GM12874 (cell line): ENCODE measurements around the gene PRKCE.
A peak's percentile ranks its signal among the peaks of the same experiment; 100 is the strongest.

Source experiments
- CTCF ChIP-seq: IDR thresholded peaks from 2 replicates; pipeline ENCODE4 v1.5.1; 2011; ENCODE audit warnings: low read depth, mild to moderate bottlenecking, control low read depth, low read length, moderate library complexity; ENCODE audit not compliant: insufficient read depth

PRKCE gene

DNA sequence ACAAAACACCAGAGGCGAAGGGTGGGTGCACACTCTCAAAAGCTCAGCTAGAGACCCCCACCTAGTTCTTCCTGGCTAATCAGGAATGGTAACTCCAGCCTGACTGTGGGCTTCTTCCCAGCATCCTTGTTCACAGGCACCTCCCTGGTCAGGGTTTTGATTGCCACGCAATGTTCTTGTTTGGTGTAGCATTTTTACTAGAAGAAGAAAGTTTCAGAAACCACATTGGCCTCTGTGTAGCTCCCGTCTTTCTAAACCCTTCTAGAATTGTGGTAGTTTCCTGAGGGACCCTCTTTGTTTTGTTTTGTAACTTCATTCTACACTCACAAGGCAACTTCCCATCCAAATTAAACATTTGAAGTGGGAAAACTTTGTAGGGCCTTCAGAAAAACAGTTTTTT is 391.2 kb downstream of the PRKCE start:
- no peak for TF ChIP-seq CTCF

DNA sequence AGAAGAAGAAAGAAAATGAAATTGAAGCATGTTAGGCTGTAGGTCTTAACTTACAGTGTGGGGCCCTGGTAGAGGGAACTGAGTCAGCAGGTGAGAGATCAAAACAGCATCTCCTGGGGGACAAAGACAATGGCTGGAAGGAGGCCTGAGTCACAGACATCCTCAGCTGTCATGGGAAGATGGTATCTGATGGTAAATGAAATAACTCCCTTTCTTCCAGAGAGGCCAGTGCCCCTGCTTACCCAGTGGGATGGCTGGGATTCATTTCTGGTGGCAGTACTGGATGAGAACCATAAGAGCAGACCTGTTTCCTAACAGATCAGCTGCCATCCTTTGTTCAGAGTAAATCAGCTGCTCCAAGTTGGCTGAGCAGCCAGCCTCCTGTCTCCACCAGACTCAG is 394.4 kb downstream of the PRKCE start:
- no peak for TF ChIP-seq CTCF

DNA sequence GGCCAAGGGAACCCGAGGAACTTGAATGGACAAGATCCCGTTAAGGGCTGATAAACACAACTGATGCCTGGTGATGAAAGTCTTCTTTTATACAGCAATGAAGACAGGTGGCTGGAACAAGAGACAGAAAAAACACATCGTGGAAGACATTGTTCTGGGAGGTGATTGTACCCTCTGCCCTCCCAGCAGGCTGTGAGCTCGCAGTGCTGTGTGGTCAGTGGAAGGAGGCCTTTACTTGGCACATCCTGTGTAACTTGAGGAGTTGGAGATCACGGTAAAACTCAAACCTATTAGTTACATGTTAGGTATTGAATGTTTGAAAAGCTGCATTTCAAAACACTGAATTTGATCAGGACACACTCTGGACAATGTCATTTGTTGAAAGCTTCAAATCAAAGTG is 395.8 kb downstream of the PRKCE start:
- TF ChIP-seq CTCF: no peak

DNA sequence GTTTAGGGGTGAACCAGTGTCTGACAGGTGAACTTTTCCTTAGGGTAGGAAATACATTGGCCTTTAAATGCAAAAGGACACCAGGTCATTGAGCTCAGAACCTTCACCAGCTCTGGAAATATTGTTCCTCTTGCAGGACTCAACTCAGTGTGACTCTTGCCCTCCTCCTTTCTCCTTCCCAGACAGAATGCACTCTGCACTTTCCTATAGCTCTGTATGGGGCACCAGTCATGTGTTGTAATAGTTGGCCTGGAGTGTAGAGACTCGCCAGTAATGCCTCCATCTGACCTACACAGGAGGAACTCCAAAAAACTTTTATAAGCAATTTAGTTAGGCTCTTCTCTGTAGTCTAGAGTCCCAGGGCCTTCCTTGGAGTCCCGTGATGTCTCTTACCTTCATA is 397.2 kb downstream of the PRKCE start:
- TF ChIP-seq CTCF: no peak

DNA sequence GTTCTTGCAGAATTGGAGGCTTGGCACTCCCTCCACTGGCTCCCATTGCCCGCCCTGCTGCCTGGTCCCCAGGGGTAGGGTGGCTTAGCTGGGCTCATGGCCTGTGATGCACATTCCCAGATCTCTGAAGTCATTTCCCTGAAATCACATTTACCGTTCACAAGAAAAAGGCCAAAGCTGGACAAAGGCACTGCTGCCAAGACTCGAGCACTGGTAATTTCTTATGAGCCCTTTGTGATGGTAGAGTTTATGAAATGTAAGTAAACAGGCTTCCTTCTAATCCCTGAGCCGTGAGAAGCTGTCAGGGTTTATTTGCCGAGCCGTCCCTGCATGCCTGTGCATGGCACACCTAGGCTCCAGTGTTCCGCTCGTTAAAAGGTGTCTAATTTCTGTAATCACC is 398.6 kb downstream of the PRKCE start:
- no peak for TF ChIP-seq CTCF

GRCh38 chr2:46050489-46050888 is 399.0 kb downstream of the PRKCE start:
- TF ChIP-seq CTCF: 0 out of 2 replicates have a peak, but pooled peaks have one; percentile 0

DNA sequence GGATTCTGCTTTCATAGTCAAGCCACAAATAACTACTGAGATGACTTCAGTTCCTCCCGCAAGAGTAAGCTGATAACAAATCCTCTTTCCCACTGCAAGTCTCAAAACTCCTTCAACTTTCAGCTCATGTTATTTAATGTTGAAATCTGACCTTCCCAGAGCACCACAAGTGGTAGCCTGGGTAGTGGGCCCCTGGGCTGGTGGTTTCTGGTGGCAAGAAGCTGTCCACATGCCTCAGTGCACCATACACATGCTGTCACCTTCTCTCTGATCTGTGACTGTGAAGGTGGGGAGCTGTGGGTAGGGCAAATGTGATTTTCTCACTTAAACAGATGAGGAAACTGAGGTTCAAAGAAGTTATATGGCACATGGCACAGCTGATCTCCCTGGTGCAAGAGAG is 399.6 kb downstream of the PRKCE start:
- no peak for TF ChIP-seq CTCF

- TF ChIP-seq CTCF: no peak
Measured at GRCh38 chr2:46053564-46053963, 402.1 kb downstream of the PRKCE start.
